K562 (cell line): ENCODE results near the gene ADGRL3. TPM values are rescaled to one million over a fixed set of nuclear protein-coding genes. Genes with fewer than 3 reads are reported as not detected.

Source experiments
- ATAC-seq: fragments of 200-7000 bp; cut with Tn5 transposase; 3 replicates; pipeline ENCODE4 v1.9.1; 2020; ENCODE audit warnings: moderate library complexity
- BruUV-seq: library from RNA; stranded (reverse); fragments of 400-500 nt; replicated peaks from 2 replicates; lab custom pipeline; 2021; lab: Mats Ljungman, UMichigan
- CTCF ChIA-PET: fragments of 300-600 bp; formaldehyde crosslinking; extraction: SDS; loops from one replicate; lab custom pipeline; 2021; ENCODE audit warnings: low intra/inter-chr PET ratio; lab: Yijun Ruan, JAX
- POLR2A ChIA-PET: fragments of 300-600, 350-650 bp; sonication (Branson Sonifier 250); formaldehyde crosslinking; extraction: SDS; loops from one replicate; lab custom pipeline; 2021; ENCODE audit warnings: antibody characterized with exemption, inconsistent platforms; lab: Yijun Ruan, JAX
- DNase-seq, 4 experiments: peaks; one replicate each; pipeline versions ENCODE4 v3.0.0 to v3.0.0-alpha.2; 2011 to 2018; ENCODE audit warnings: low spot score in 3 of 4, mixed read lengths in 3 of 4; ENCODE audit errors: extremely low read depth in 1 of 4
- FAIRE-seq: peaks from 2 replicates; lab custom pipeline; 2011; peaks lifted over from hg19 to GRCh38; lab: Jason Lieb, UNC
- H2AFZ ChIP-seq: 2 replicates; pipeline ENCODE4 v1.6.0; 2011; ENCODE audit warnings: low read depth, low read length, control low read depth, inconsistent platforms
- H3K27ac ChIP-seq: fragments of 200-600 bp; 3 replicates; pipeline ENCODE4 v1.8.0; 2011; ENCODE audit warnings: low read depth, mild to moderate bottlenecking, control low read depth, inconsistent platforms, low read length, moderate library complexity, mixed read lengths; ENCODE audit errors: extremely low read depth
- H3K27me3 ChIP-seq, 2 experiments: fragments of 300-600 bp in 1 of 2; 2 replicates in 1 of 2; 3 replicates in 1 of 2; pipeline versions ENCODE4 v1.6.0 to v1.8.0; 2011; ENCODE audit warnings: inconsistent platforms in 2 of 2, low read length in 2 of 2, mild to moderate bottlenecking in 1 of 2, mixed read lengths in 1 of 2, moderate library complexity in 1 of 2; ENCODE audit not compliant: control insufficient read depth in 2 of 2, insufficient read depth in 2 of 2
- H3K36me3 ChIP-seq: fragments of 300-600 bp; 3 replicates; pipeline ENCODE4 v1.8.0; 2011; ENCODE audit warnings: mild to moderate bottlenecking, low read length, inconsistent platforms; ENCODE audit not compliant: control insufficient read depth, insufficient read depth
- H3K4me1 ChIP-seq, 2 experiments: fragments of 200-600 bp in 1 of 2; replicated peaks in 1 of 2; 2 replicates in 1 of 2; 3 replicates in 1 of 2; pipeline versions ENCODE4 v1.5.1 to v1.8.0; 2011; ENCODE audit warnings: inconsistent platforms in 2 of 2, low read length in 2 of 2, mild to moderate bottlenecking in 1 of 2, mixed read lengths in 1 of 2, moderate library complexity in 1 of 2; ENCODE audit not compliant: control insufficient read depth in 2 of 2, insufficient read depth in 2 of 2
- H3K4me2 ChIP-seq: 2 replicates; pipeline ENCODE4 v1.6.1; 2011; ENCODE audit warnings: low read length, control low read depth, inconsistent platforms, mixed read lengths; ENCODE audit not compliant: insufficient read depth
- H3K4me3 ChIP-seq: fragments of 200-600 bp; sonication (generic), shearing (Covaris generic); 2 replicates; pipeline ENCODE4 v1.5.1; 2016; ENCODE audit warnings: control low read depth, inconsistent platforms
- H3K79me2 ChIP-seq: fragments of 200-600 bp; 3 replicates; pipeline ENCODE4 v1.8.0; 2011; ENCODE audit warnings: low read length, inconsistent platforms; ENCODE audit not compliant: control insufficient read depth, insufficient read depth
- H3K9ac ChIP-seq, 2 experiments: 2 replicates each; pipeline versions ENCODE4 v1.6.0 to v1.6.1; 2011; ENCODE audit warnings: low read depth in 2 of 2, low read length in 2 of 2, control low read depth in 1 of 2, inconsistent platforms in 1 of 2, mild to moderate bottlenecking in 1 of 2, mixed read lengths in 1 of 2; ENCODE audit not compliant: insufficient read depth in 1 of 2
- H3K9me1 ChIP-seq: one replicate; pipeline ENCODE4 v1.6.0; 2011; ENCODE audit warnings: inconsistent platforms, mild to moderate bottlenecking, low read length, moderate library complexity; ENCODE audit not compliant: control insufficient read depth, insufficient read depth
- H3K9me3 ChIP-seq: replicated peaks from 2 replicates; pipeline ENCODE4 v1.5.1; 2011; ENCODE audit warnings: low read depth, low read length, inconsistent platforms; ENCODE audit not compliant: control insufficient read depth, insufficient read depth
- H4K20me1 ChIP-seq: replicated peaks from 2 replicates; pipeline ENCODE4 v1.6.1; 2011; ENCODE audit warnings: low read length, inconsistent platforms, mixed read lengths; ENCODE audit not compliant: control insufficient read depth, insufficient read depth
- BHLHE40 ChIP-seq: IDR thresholded peaks from 2 replicates; pipeline ENCODE4 v1.6.1; 2011; ENCODE audit warnings: low read length, improper control_type of control experiment
- NFRKB ChIP-seq: fragments of 450-650 bp; IDR thresholded peaks from 2 replicates; pipeline ENCODE4 v1.6.1; 2016; ENCODE audit warnings: low read depth
- NR2C2 ChIP-seq, 2 experiments: fragments of 200-800 bp in 1 of 2; sonication (Bioruptor generic) in 1 of 2; sonication (generic) in 1 of 2; formaldehyde crosslinking in 1 of 2; IDR thresholded peaks; 2 replicates each; pipeline versions ENCODE4 v1.6.1 to v1.8.0; 2016 to 2022; ENCODE audit warnings: mild to moderate bottlenecking in 1 of 2, missing compliant biosample characterization in 1 of 2, missing genetic modification characterization in 1 of 2, missing genetic modification reagents in 1 of 2
- OTX1 ChIP-seq: fragments of 450-650 bp; formaldehyde crosslinking; IDR thresholded peaks from 2 replicates; pipeline ENCODE4 v1.4.0; 2022; ENCODE audit warnings: mild to moderate bottlenecking
- SRSF9 ChIP-seq: fragments of 200-400 bp; formaldehyde crosslinking; IDR thresholded peaks from 2 replicates; pipeline ENCODE4 v1.6.1; 2017; ENCODE audit warnings: low read depth, low read length, borderline replicate concordance
- TFAM ChIP-seq: fragments of 250-450 bp; sonication (Bioruptor Pico); conservative IDR thresholded peaks from 2 replicates; pipeline ENCODE4 v1.5.0; 2021; ENCODE audit warnings: mild to moderate bottlenecking, moderate library complexity
- ZNF12 ChIP-seq: sonication (generic); formaldehyde crosslinking; IDR thresholded peaks from 2 replicates; pipeline ENCODE4 v1.4.0; 2020; ENCODE audit warnings: mild to moderate bottlenecking, missing genetic modification reagents
- ZNF347 ChIP-seq: fragments of 450-650 bp; formaldehyde crosslinking; IDR thresholded peaks from 2 replicates; pipeline ENCODE4 v1.4.0; 2020; ENCODE audit warnings: low read depth, mild to moderate bottlenecking, moderate library complexity
- WGBS: fragments of 100-300 bp; shearing (Covaris generic); methylation state at CpG from one replicate; pipeline ENCODE4 v1.1.6; 2016; ENCODE audit warnings: low coverage, mixed read lengths; ENCODE audit not compliant: insufficient coverage; ENCODE audit errors: missing lambda C conversion rate; 5-methylcytosine and 5-hydroxymethylcytosine counted together
- in situ Hi-C: fragments of 300-500 bp; cut with MboI; formaldehyde crosslinking; loops from 4 replicates; pipeline ENCODE4 v1.15.0; 2018; ENCODE audit warnings: inconsistent platforms, mixed read lengths
- intact Hi-C: fragments of 100-400 bp; cut with micrococcal nuclease; formaldehyde crosslinking; loops from 2 replicates; pipeline ENCODE4 v1.14.2; 2022
- polyA plus RNA-seq, 8 experiments: library from polyadenylated mRNA; depleted of rRNA in 4 of 8; stranded (reverse) in 5 of 8; unstranded in 3 of 8; fragments of >200 nt; fragmentation: Nextera tagmentation in 2 of 8; fragmentation: Illumina TruSeq in 1 of 8; extraction: Ambion mirVana in 2 of 8; extraction: Trizol in 1 of 8; gene quantifications; 2 replicates each; pipeline versions ENCODE4 v1.2.1 to v1.2.3, GENCODE V29; 2011 to 2014; ENCODE audit warnings: inconsistent platforms in 1 of 8, missing spikeins in 1 of 8
- total RNA-seq, 7 experiments: library from RNA; depleted of rRNA in 6 of 7; stranded (reverse); fragments of >200 nt in 6 of 7; fragmentation: Illumina TruSeq in 2 of 7; extraction: Trizol in 2 of 7; gene quantifications; 2 replicates each; pipeline versions ENCODE4 v1.2.1 to v1.2.3, GENCODE V29; 2011 to 2021; ENCODE audit warnings: low replicate concordance in 1 of 7

Gene ADGRL3
- total and polyA plus RNA-seq, 9 of the 15 experiments (the other 6 are each of a cell fraction or from before 2014, with no cell fraction given): 0.03 to 0.14 (median 0.04) TPM; not detected in 2

- TF ChIP-seq NFRKB: no peak
- no peak for TF ChIP-seq OTX1 (CRISPR knock-in tag)
- TF ChIP-seq NR2C2 (CRISPR knock-in tag; IDR thresholded peaks at IDR 0.05): no peak
- no peak for TF ChIP-seq NR2C2 (tag; IDR thresholded peaks at IDR 0.05)
- no peak for TF ChIP-seq BHLHE40
These were observed 572.0 kb downstream of the ADGRL3 start (continued) for GRCh38 chr4:61772126-61772525.

- ChIA-PET CTCF (no interaction called here), POLR2A (no interaction called here)
- H2AFZ ChIP-seq: no peak overlapping the region
- no peaks in the 10 kb centered on the region for H3K79me2 ChIP-seq
- no peaks in the 10 kb centered on the region for H3K9me3 ChIP-seq
- in situ Hi-C loops (no loop called here), intact Hi-C loops (no loop called here)
- no peaks in the 10 kb centered on the region for H3K9me1 ChIP-seq
- no peak overlapping the region for H3K9ac ChIP-seq
- no TSS peak for BruUV-seq
- no peak overlapping the region for H3K4me3 ChIP-seq
- ATAC-seq (no peak), FAIRE-seq (no peak), DNase-seq (no peak)
- H3K36me3 ChIP-seq: no peaks in the 10 kb centered on the region
- H3K4me2 ChIP-seq: no peak overlapping the region
- no peak for TF ChIP-seq ZNF347 (CRISPR knock-in tag)
- TF ChIP-seq SRSF9: no peak
- TF ChIP-seq TFAM (CRISPR knock-in tag): no peak
- no peak for TF ChIP-seq ZNF12 (CRISPR knock-in tag)
- no peaks in the 10 kb centered on the region for H4K20me1 ChIP-seq
- 3% methylated on average over 7 of the region's 7 CpGs for WGBS
- H3K4me1 ChIP-seq: no peaks in the 10 kb centered on the region
- H3K27ac ChIP-seq: no peak overlapping the region
- no peaks in the 10 kb centered on the region for H3K27me3 ChIP-seq
These were observed 573.6 kb downstream of the ADGRL3 start for GRCh38 chr4:61773655-61774245.
